Cardiac fibroblast (primary cell): ENCODE measurements around the gene MYO9A.

Experiments
- DNase-seq, 2 donors: peaks; one replicate each; pipeline versions ENCODE4 v3.0.0 to v3.0.0-alpha.2; 2010; ENCODE audit warnings: low read depth in 2 of 2
- H3K4me3 ChIP-seq, 2 donors: replicated peaks in 1 of 2; 1 replicate in 1 of 2; 2 replicates in 1 of 2; pipeline ENCODE4 v1.5.1; 2011; ENCODE audit warnings: low read depth in 2 of 2, low read length in 2 of 2, mild to moderate bottlenecking in 2 of 2, moderate library complexity in 1 of 2
- CTCF ChIP-seq: IDR thresholded peaks from one replicate; pipeline ENCODE4 v1.5.1; 2011; ENCODE audit warnings: low read depth, mild to moderate bottlenecking, low read length, inconsistent platforms

The MYO9A gene

GRCh38 chr15:72042865-72043264 lies 75.1 kb downstream of the MYO9A start:
- no peak for DNase-seq
- TF ChIP-seq CTCF, result no peak
- no peak overlapping the region for H3K4me3 ChIP-seq

- TF ChIP-seq CTCF, result no peak
- DNase-seq, result no peak
- no peak overlapping the region for H3K4me3 ChIP-seq
Observed at GRCh38 chr15:72042054-72042453, 75.9 kb downstream of the MYO9A start.

- TF ChIP-seq CTCF, result no peak
- H3K4me3 ChIP-seq, result no peak overlapping the region
- DNase-seq, result peak in 1 of 2 donors; percentile 66
Observed at GRCh38 chr15:72037321-72037720, 80.6 kb downstream of the MYO9A start.

- no peak for DNase-seq
- H3K4me3 ChIP-seq, result no peak overlapping the region
- no peak for TF ChIP-seq CTCF
Observed at GRCh38 chr15:72034859-72035650, 82.9 kb downstream of the MYO9A start.

- H3K4me3 ChIP-seq, result no peak overlapping the region
- no peak for TF ChIP-seq CTCF
- DNase-seq, result no peak
Observed at GRCh38 chr15:72034351-72034750, 83.6 kb downstream of the MYO9A start.

- H3K4me3 ChIP-seq, result no peak overlapping the region
- no peak for TF ChIP-seq CTCF
- peak; percentile 16 to 67 for DNase-seq
Observed at GRCh38 chr15:72033711-72034110, 84.2 kb downstream of the MYO9A start.

- TF ChIP-seq CTCF, result no peak
- no peak overlapping the region for H3K4me3 ChIP-seq
- no peak for DNase-seq
Observed at GRCh38 chr15:72033285-72033684, 84.7 kb downstream of the MYO9A start.
